OCI-LY7 (cell line): Measurements from ENCODE around the gene FMN1. TPM values are rescaled to one million over a fixed set of nuclear protein-coding genes. Genes with fewer than 3 reads are reported as not detected.

ENCODE experiments used
- BruUV-seq: library from RNA; stranded (reverse); fragments of 400-500 nt; replicated peaks from 2 replicates; lab custom pipeline; 2021; lab: Mats Ljungman, UMichigan
- CTCF ChIA-PET: fragments of 300-600 bp; sonication (Branson Sonifier 250); formaldehyde crosslinking; loops from one replicate; lab custom pipeline; 2022; ENCODE audit warnings: antibody characterized with exemption; ENCODE audit not compliant: unreplicated experiment; lab: Charles Lee
- POLR2A ChIA-PET: fragments of 300-600 bp; sonication (Branson Sonifier 250); formaldehyde crosslinking; loops from one replicate; lab custom pipeline; 2022; ENCODE audit warnings: antibody characterized with exemption; lab: Charles Lee
- DNase-seq: peaks from one replicate; pipeline ENCODE4 v3.0.0-alpha.2; 2015; ENCODE audit warnings: low spot score
- H2AFZ ChIP-seq: fragments of 200-600 bp; sonication (generic), shearing (Covaris generic); 2 replicates; pipeline ENCODE4 v1.6.1; 2014; ENCODE audit warnings: mild to moderate bottlenecking, antibody characterized with exemption, low read length, moderate library complexity
- H3K27ac ChIP-seq: fragments of 200-600 bp; sonication (generic); 2 replicates; pipeline ENCODE4 v1.5.1; 2014; ENCODE audit warnings: mixed run types, low read depth, mild to moderate bottlenecking, moderate library complexity, low read length, inconsistent platforms; ENCODE audit not compliant: poor library complexity, severe bottlenecking
- H3K36me3 ChIP-seq: fragments of 200-600 bp; sonication (generic); 2 replicates; pipeline ENCODE4 v1.6.1; 2014; ENCODE audit warnings: mild to moderate bottlenecking, antibody characterized with exemption, low read length, moderate library complexity, mixed read lengths; ENCODE audit not compliant: insufficient read depth
- H3K4me1 ChIP-seq: fragments of 200-600 bp; sonication (generic); 2 replicates; pipeline ENCODE4 v1.5.1; 2014; ENCODE audit warnings: mild to moderate bottlenecking, low read length; ENCODE audit not compliant: insufficient read depth, poor library complexity, severe bottlenecking
- H3K4me2 ChIP-seq: fragments of 200-600 bp; sonication (generic); 2 replicates; pipeline ENCODE4 v1.6.1; 2014; ENCODE audit warnings: mild to moderate bottlenecking, low read length
- H3K4me3 ChIP-seq: fragments of 200-600 bp; sonication (generic); 2 replicates; pipeline ENCODE4 v1.5.1; 2014; ENCODE audit warnings: mild to moderate bottlenecking, low read depth, low read length; ENCODE audit not compliant: poor library complexity, severe bottlenecking
- H3K79me2 ChIP-seq: fragments of 200-600 bp; sonication (generic); 2 replicates; pipeline ENCODE4 v1.6.1; 2016; ENCODE audit warnings: low read depth, mild to moderate bottlenecking, low read length, moderate library complexity, mixed read lengths; ENCODE audit not compliant: insufficient read depth
- H3K9me2 ChIP-seq: fragments of 200-600 bp; sonication (generic); 2 replicates; pipeline ENCODE4 v1.6.1; 2016; ENCODE audit warnings: mild to moderate bottlenecking, low read length, mixed read lengths; ENCODE audit not compliant: insufficient read depth
- H3K9me3 ChIP-seq: fragments of 200-600 bp; sonication (generic); 2 replicates; pipeline ENCODE4 v1.6.1; 2014; ENCODE audit warnings: mild to moderate bottlenecking, mixed run types, low read length, mixed read lengths
- H4K20me1 ChIP-seq: fragments of 200-600 bp; sonication (generic); 2 replicates; pipeline ENCODE4 v1.6.1; 2014; ENCODE audit warnings: mild to moderate bottlenecking, antibody characterized with exemption, low read length, moderate library complexity, mixed read lengths; ENCODE audit not compliant: insufficient read depth
- EZH2phosphoT487 ChIP-seq: fragments of 200-600 bp; sonication (generic); IDR thresholded peaks from 2 replicates; pipeline ENCODE4 v1.6.1; 2018; ENCODE audit warnings: low read depth, borderline replicate concordance, mild to moderate bottlenecking, mixed run types, antibody characterized with exemption, low read length, moderate library complexity, mixed read lengths
- intact Hi-C: fragments of 100-400 bp; cut with micrococcal nuclease; formaldehyde crosslinking; loops from one replicate; pipeline ENCODE4 v1.10.0; 2022; ENCODE audit not compliant: unreplicated experiment
- total RNA-seq, 2 experiments: library from RNA; depleted of rRNA in 1 of 2; stranded (reverse); fragments of >200 nt in 1 of 2; shearing (Covaris generic) in 1 of 2; gene quantifications; 2 replicates each; pipeline ENCODE4 v1.2.3, GENCODE V29; 2014 to 2022
- TF ChIP-seq, protein P1 (sequence below): fragments of 200-600 bp; sonication (generic); conservative IDR thresholded peaks from 2 replicates; pipeline ENCODE4 v1.5.1; 2014; ENCODE audit warnings: mild to moderate bottlenecking, antibody characterized with exemption, low read length, moderate library complexity, mixed read lengths

The FMN1 gene
- total RNA-seq, 2 experiments from 2014 or later = 3.2 to 4.2 TPM

DNA sequence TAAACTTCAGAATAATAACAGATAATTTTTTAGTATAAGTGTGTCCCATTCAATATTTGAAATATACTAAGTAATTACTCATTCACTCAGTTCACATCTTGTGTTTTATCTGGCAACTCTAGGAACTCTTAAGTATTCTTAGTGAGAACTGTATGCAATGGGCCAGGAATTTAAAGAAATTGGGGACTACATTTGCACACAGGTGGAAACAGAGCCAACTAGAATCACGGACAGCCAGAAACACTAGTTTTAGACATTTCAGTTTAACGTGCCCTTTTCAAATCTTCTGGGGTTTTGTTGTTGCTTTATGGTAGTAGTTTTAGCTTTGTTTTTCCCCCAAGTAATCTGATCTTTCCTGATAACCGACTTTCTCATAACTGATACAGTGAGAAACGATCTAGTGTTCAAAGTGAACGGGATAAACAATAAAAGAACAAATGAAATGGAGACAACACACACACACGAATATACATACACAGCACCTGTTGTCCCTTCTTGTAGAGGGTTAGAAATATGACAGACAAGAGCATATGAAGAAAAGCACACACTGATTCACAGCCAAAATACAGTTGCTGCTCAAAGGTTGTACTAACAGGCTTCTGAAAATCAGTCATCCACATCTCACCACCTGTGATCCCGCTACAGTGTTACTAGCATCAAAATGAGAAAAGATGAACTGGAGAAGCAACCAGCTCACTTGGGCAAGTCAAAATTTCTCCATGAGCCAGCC is 167.0 kb downstream of the FMN1 start:
- no peak overlapping the region for H3K27ac ChIP-seq
- no peaks in the 10 kb centered on the region for H4K20me1 ChIP-seq
- no peak for DNase-seq
- no peaks in the 10 kb centered on the region for H3K9me3 ChIP-seq
- H3K9me2 ChIP-seq = no peaks in the 10 kb centered on the region
- TF ChIP-seq EZH2phosphoT487 = no peak
- TF ChIP-seq, protein P1, sequence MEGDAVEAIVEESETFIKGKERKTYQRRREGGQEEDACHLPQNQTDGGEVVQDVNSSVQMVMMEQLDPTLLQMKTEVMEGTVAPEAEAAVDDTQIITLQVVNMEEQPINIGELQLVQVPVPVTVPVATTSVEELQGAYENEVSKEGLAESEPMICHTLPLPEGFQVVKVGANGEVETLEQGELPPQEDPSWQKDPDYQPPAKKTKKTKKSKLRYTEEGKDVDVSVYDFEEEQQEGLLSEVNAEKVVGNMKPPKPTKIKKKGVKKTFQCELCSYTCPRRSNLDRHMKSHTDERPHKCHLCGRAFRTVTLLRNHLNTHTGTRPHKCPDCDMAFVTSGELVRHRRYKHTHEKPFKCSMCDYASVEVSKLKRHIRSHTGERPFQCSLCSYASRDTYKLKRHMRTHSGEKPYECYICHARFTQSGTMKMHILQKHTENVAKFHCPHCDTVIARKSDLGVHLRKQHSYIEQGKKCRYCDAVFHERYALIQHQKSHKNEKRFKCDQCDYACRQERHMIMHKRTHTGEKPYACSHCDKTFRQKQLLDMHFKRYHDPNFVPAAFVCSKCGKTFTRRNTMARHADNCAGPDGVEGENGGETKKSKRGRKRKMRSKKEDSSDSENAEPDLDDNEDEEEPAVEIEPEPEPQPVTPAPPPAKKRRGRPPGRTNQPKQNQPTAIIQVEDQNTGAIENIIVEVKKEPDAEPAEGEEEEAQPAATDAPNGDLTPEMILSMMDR = no peak
- ChIA-PET CTCF (interaction anchor here (1.1 kb wide), 1 partner anchor 18 kb away, joined by 3 read pairs; no protein-coding TSS in a partner anchor), POLR2A (interaction anchor here (0.7 to 0.9 kb wide), 2 partner anchors 51 to 83 kb away, joined by 3 to 5 read pairs; no protein-coding TSS in a partner anchor)
- H3K4me3 ChIP-seq = no peak overlapping the region
- no peaks in the 10 kb centered on the region for H3K36me3 ChIP-seq
- H3K4me1 ChIP-seq = no peaks in the 10 kb centered on the region
- intact Hi-C loops = loop anchor here (10.0 kb wide), 1 partner anchor 197 kb away; no protein-coding TSS in a partner anchor
- BruUV-seq = no TSS peak
- no peak overlapping the region for H2AFZ ChIP-seq
- H3K79me2 ChIP-seq = no peaks in the 10 kb centered on the region
- no peak overlapping the region for H3K4me2 ChIP-seq

DNA sequence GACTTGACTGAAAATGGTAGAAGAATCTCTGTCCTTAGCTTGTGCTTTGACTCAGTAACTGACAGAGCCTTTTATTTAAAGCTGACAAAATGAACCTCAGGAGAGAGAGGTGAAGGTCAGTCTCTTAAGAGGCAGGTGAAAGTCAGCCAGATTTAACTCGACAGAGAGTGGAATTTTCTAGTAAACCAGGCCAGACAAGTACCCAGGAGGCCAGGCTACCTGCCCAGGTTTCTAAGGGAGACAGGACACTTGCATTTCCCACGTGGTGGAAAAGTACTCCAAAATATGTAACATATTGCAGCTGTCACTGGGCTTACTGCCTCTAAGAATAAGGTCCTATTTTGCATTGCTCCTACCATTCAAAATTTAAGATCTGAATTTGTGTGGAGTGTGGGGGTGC is 167.9 kb downstream of the FMN1 start:
- TF ChIP-seq, protein P1 = no peak
- no peak for TF ChIP-seq EZH2phosphoT487
- H3K79me2 ChIP-seq = no peaks in the 10 kb centered on the region
- no peaks in the 10 kb centered on the region for H3K4me1 ChIP-seq
- no peaks in the 10 kb centered on the region for H3K9me2 ChIP-seq
- H3K9me3 ChIP-seq = no peaks in the 10 kb centered on the region
- no peak for DNase-seq
- no peak overlapping the region for H3K4me3 ChIP-seq
- ChIA-PET CTCF (no interaction called here), POLR2A (interaction anchor here (0.6 to 0.7 kb wide), 2 partner anchors 82 to 227 kb away, joined by 3 read pairs; no protein-coding TSS in a partner anchor)
- intact Hi-C loops = loop anchor here (10.0 kb wide), 1 partner anchor 198 kb away; no protein-coding TSS in a partner anchor
- no TSS peak for BruUV-seq
- H3K4me2 ChIP-seq = no peak overlapping the region
- no peak overlapping the region for H2AFZ ChIP-seq
- no peaks in the 10 kb centered on the region for H4K20me1 ChIP-seq
- no peak overlapping the region for H3K27ac ChIP-seq
- no peaks in the 10 kb centered on the region for H3K36me3 ChIP-seq

DNA sequence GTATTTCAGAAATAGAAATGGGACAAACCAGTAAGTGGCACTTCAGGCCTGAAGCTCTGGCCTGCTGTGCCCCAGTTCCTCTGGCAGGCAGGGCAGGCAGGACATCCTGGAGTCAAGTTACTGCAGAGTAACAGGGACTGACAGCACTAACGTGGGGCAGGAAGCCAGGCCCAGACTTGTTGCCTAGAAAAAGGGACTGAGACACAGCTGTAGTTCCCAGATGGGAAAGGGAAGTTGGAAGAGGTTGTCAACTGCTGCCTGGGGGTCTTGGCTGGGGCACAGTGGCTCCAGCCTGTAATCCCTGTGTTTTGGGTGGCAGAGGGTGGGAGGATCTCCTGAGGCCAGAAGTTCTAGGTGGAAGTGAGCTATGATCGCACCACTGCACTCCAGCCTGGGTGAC is 171.9 kb downstream of the FMN1 start:
- H3K27ac ChIP-seq = no peak overlapping the region
- H3K79me2 ChIP-seq = no peaks in the 10 kb centered on the region
- ChIA-PET CTCF (interaction anchor here (0.7 kb wide), 1 partner anchor 114 kb away, joined by 3 read pairs; no protein-coding TSS in a partner anchor), POLR2A (no interaction called here)
- no peaks in the 10 kb centered on the region for H3K9me3 ChIP-seq
- H3K9me2 ChIP-seq = no peaks in the 10 kb centered on the region
- TF ChIP-seq, protein P1 = no peak
- TF ChIP-seq EZH2phosphoT487 = no peak
- DNase-seq = no peak
- intact Hi-C loops = loop anchor here (5.0 to 10.0 kb wide), 2 partner anchors 110 to 202 kb away; no protein-coding TSS in a partner anchor
- BruUV-seq = no TSS peak
- H3K4me3 ChIP-seq = no peak overlapping the region
- H2AFZ ChIP-seq = no peak overlapping the region
- H3K4me2 ChIP-seq = no peak overlapping the region
- no peaks in the 10 kb centered on the region for H3K36me3 ChIP-seq
- no peaks in the 10 kb centered on the region for H3K4me1 ChIP-seq
- no peaks in the 10 kb centered on the region for H4K20me1 ChIP-seq
